K562 (cell line): ENCODE measurements around the gene GTF3C1. TPM values are rescaled to one million over a fixed set of nuclear protein-coding genes. Genes with fewer than 3 reads are reported as not detected.

ENCODE experiments used
- ATAC-seq: fragments of 200-7000 bp; cut with Tn5 transposase; 3 replicates; pipeline ENCODE4 v1.9.1; 2020; ENCODE audit warnings: moderate library complexity
- BruUV-seq: library from RNA; stranded (reverse); fragments of 400-500 nt; replicated peaks from 2 replicates; lab custom pipeline; 2021; lab: Mats Ljungman, UMichigan
- CTCF ChIA-PET: fragments of 300-600 bp; formaldehyde crosslinking; extraction: SDS; loops from one replicate; lab custom pipeline; 2021; ENCODE audit warnings: low intra/inter-chr PET ratio; lab: Yijun Ruan, JAX
- POLR2A ChIA-PET: fragments of 300-600, 350-650 bp; sonication (Branson Sonifier 250); formaldehyde crosslinking; extraction: SDS; loops from one replicate; lab custom pipeline; 2021; ENCODE audit warnings: antibody characterized with exemption, inconsistent platforms; lab: Yijun Ruan, JAX
- DNase-seq, 4 experiments: peaks; one replicate each; pipeline versions ENCODE4 v3.0.0 to v3.0.0-alpha.2; 2011 to 2018; ENCODE audit warnings: low spot score in 3 of 4, mixed read lengths in 3 of 4; ENCODE audit errors: extremely low read depth in 1 of 4
- FAIRE-seq: peaks from 2 replicates; lab custom pipeline; 2011; peaks lifted over from hg19 to GRCh38; lab: Jason Lieb, UNC
- H2AFZ ChIP-seq: 2 replicates; pipeline ENCODE4 v1.6.0; 2011; ENCODE audit warnings: low read depth, low read length, control low read depth, inconsistent platforms
- H3K27ac ChIP-seq: fragments of 200-600 bp; 3 replicates; pipeline ENCODE4 v1.8.0; 2011; ENCODE audit warnings: low read depth, mild to moderate bottlenecking, control low read depth, inconsistent platforms, low read length, moderate library complexity, mixed read lengths; ENCODE audit errors: extremely low read depth
- H3K27me3 ChIP-seq, 2 experiments: fragments of 300-600 bp in 1 of 2; 2 replicates in 1 of 2; 3 replicates in 1 of 2; pipeline versions ENCODE4 v1.6.0 to v1.8.0; 2011; ENCODE audit warnings: inconsistent platforms in 2 of 2, low read length in 2 of 2, mild to moderate bottlenecking in 1 of 2, mixed read lengths in 1 of 2, moderate library complexity in 1 of 2; ENCODE audit not compliant: control insufficient read depth in 2 of 2, insufficient read depth in 2 of 2
- H3K36me3 ChIP-seq: fragments of 300-600 bp; 3 replicates; pipeline ENCODE4 v1.8.0; 2011; ENCODE audit warnings: mild to moderate bottlenecking, low read length, inconsistent platforms; ENCODE audit not compliant: control insufficient read depth, insufficient read depth
- H3K4me1 ChIP-seq, 2 experiments: fragments of 200-600 bp in 1 of 2; replicated peaks in 1 of 2; 2 replicates in 1 of 2; 3 replicates in 1 of 2; pipeline versions ENCODE4 v1.5.1 to v1.8.0; 2011; ENCODE audit warnings: inconsistent platforms in 2 of 2, low read length in 2 of 2, mild to moderate bottlenecking in 1 of 2, mixed read lengths in 1 of 2, moderate library complexity in 1 of 2; ENCODE audit not compliant: control insufficient read depth in 2 of 2, insufficient read depth in 2 of 2
- H3K4me2 ChIP-seq: 2 replicates; pipeline ENCODE4 v1.6.1; 2011; ENCODE audit warnings: low read length, control low read depth, inconsistent platforms, mixed read lengths; ENCODE audit not compliant: insufficient read depth
- H3K4me3 ChIP-seq: fragments of 200-600 bp; sonication (generic), shearing (Covaris generic); 2 replicates; pipeline ENCODE4 v1.5.1; 2016; ENCODE audit warnings: control low read depth, inconsistent platforms
- H3K79me2 ChIP-seq: fragments of 200-600 bp; 3 replicates; pipeline ENCODE4 v1.8.0; 2011; ENCODE audit warnings: low read length, inconsistent platforms; ENCODE audit not compliant: control insufficient read depth, insufficient read depth
- H3K9ac ChIP-seq, 2 experiments: 2 replicates each; pipeline versions ENCODE4 v1.6.0 to v1.6.1; 2011; ENCODE audit warnings: low read depth in 2 of 2, low read length in 2 of 2, control low read depth in 1 of 2, inconsistent platforms in 1 of 2, mild to moderate bottlenecking in 1 of 2, mixed read lengths in 1 of 2; ENCODE audit not compliant: insufficient read depth in 1 of 2
- H3K9me1 ChIP-seq: one replicate; pipeline ENCODE4 v1.6.0; 2011; ENCODE audit warnings: inconsistent platforms, mild to moderate bottlenecking, low read length, moderate library complexity; ENCODE audit not compliant: control insufficient read depth, insufficient read depth
- H3K9me3 ChIP-seq: replicated peaks from 2 replicates; pipeline ENCODE4 v1.5.1; 2011; ENCODE audit warnings: low read depth, low read length, inconsistent platforms; ENCODE audit not compliant: control insufficient read depth, insufficient read depth
- H4K20me1 ChIP-seq: replicated peaks from 2 replicates; pipeline ENCODE4 v1.6.1; 2011; ENCODE audit warnings: low read length, inconsistent platforms, mixed read lengths; ENCODE audit not compliant: control insufficient read depth, insufficient read depth
- BDP1 ChIP-seq: IDR thresholded peaks from 3 replicates; pipeline ENCODE4 v1.6.1; 2011; ENCODE audit not compliant: insufficient read length, insufficient read depth
- BRD9 ChIP-seq: fragments of 450-650 bp; IDR thresholded peaks from 2 replicates; pipeline ENCODE4 v1.6.1; 2018; ENCODE audit warnings: low read depth; ENCODE audit not compliant: partially characterized antibody
- CBFA2T3 ChIP-seq: fragments of 450-650 bp; IDR thresholded peaks from 2 replicates; pipeline ENCODE4 v1.6.1; 2017
- E4F1 ChIP-seq: fragments of 250-450 bp; sonication (Bioruptor Pico); IDR thresholded peaks from 2 replicates; pipeline ENCODE4 v1.5.0; 2021; ENCODE audit warnings: mild to moderate bottlenecking, borderline replicate concordance
- IRF9 ChIP-seq: fragments of 450-650 bp; IDR thresholded peaks from 2 replicates; pipeline ENCODE4 v1.6.1; 2016; ENCODE audit warnings: missing biosample characterization, missing genetic modification characterization
- MBD2 ChIP-seq: sonication (generic); IDR thresholded peaks from 2 replicates; pipeline ENCODE4 v1.6.1; 2016; ENCODE audit warnings: low read depth, borderline replicate concordance
- NR3C1 ChIP-seq: sonication (generic); formaldehyde crosslinking; IDR thresholded peaks from 2 replicates; pipeline ENCODE4 v1.8.1; 2022; ENCODE audit warnings: missing genetic modification reagents
- POLR3G ChIP-seq: IDR thresholded peaks from 2 replicates; pipeline ENCODE4 v1.6.1; 2011; ENCODE audit not compliant: insufficient read length, insufficient replicate concordance; ENCODE audit errors: extremely low read depth
- PREB ChIP-seq: sonication (generic); formaldehyde crosslinking; IDR thresholded peaks from 2 replicates; pipeline ENCODE4 v1.8.1; 2023; ENCODE audit warnings: mild to moderate bottlenecking, missing genetic modification reagents
- SAFB ChIP-seq: fragments of 200-400 bp; formaldehyde crosslinking; IDR thresholded peaks from 2 replicates; pipeline ENCODE4 v1.6.1; 2017; ENCODE audit warnings: low read depth, low read length, borderline replicate concordance
- ZKSCAN3 ChIP-seq: fragments of 250-450 bp; sonication (Bioruptor Pico); IDR thresholded peaks from 2 replicates; pipeline ENCODE4 v1.4.0; 2020
- ZNF431 ChIP-seq: sonication (generic); formaldehyde crosslinking; IDR thresholded peaks from 2 replicates; pipeline ENCODE4 v1.8.0; 2022; ENCODE audit warnings: mild to moderate bottlenecking, missing genetic modification reagents
- ZNF644 ChIP-seq: fragments of 200-800 bp; sonication (Bioruptor generic); IDR thresholded peaks from 2 replicates; pipeline ENCODE4 v1.6.1; 2016; ENCODE audit warnings: low read depth, missing genetic modification characterization, missing compliant biosample characterization
- ZZZ3 ChIP-seq: fragments of 450-650 bp; IDR thresholded peaks from 2 replicates; pipeline ENCODE4 v1.6.1; 2016; ENCODE audit warnings: antibody characterized with exemption, mild to moderate bottlenecking, moderate library complexity
- WGBS: fragments of 100-300 bp; shearing (Covaris generic); methylation state at CpG from one replicate; pipeline ENCODE4 v1.1.6; 2016; ENCODE audit warnings: low coverage, mixed read lengths; ENCODE audit not compliant: insufficient coverage; ENCODE audit errors: missing lambda C conversion rate; 5-methylcytosine and 5-hydroxymethylcytosine counted together
- in situ Hi-C: fragments of 300-500 bp; cut with MboI; formaldehyde crosslinking; loops from 4 replicates; pipeline ENCODE4 v1.15.0; 2018; ENCODE audit warnings: inconsistent platforms, mixed read lengths
- intact Hi-C: fragments of 100-400 bp; cut with micrococcal nuclease; formaldehyde crosslinking; loops from 2 replicates; pipeline ENCODE4 v1.14.2; 2022
- polyA plus RNA-seq, 8 experiments: library from polyadenylated mRNA; depleted of rRNA in 4 of 8; stranded (reverse) in 5 of 8; unstranded in 3 of 8; fragments of >200 nt; fragmentation: Nextera tagmentation in 2 of 8; fragmentation: Illumina TruSeq in 1 of 8; extraction: Ambion mirVana in 2 of 8; extraction: Trizol in 1 of 8; gene quantifications; 2 replicates each; pipeline versions ENCODE4 v1.2.1 to v1.2.3, GENCODE V29; 2011 to 2014; ENCODE audit warnings: inconsistent platforms in 1 of 8, missing spikeins in 1 of 8
- total RNA-seq, 7 experiments: library from RNA; depleted of rRNA in 6 of 7; stranded (reverse); fragments of >200 nt in 6 of 7; fragmentation: Illumina TruSeq in 2 of 7; extraction: Trizol in 2 of 7; gene quantifications; 2 replicates each; pipeline versions ENCODE4 v1.2.1 to v1.2.3, GENCODE V29; 2011 to 2021; ENCODE audit warnings: low replicate concordance in 1 of 7
- TF ChIP-seq, protein P1 (sequence below): fragments of 450-650 bp; IDR thresholded peaks from 2 replicates; pipeline ENCODE4 v1.6.1; 2017; ENCODE audit warnings: mild to moderate bottlenecking, moderate library complexity

The GTF3C1 gene
- total and polyA plus RNA-seq, 9 of the 15 experiments (the other 6 are each of a cell fraction or from before 2014, with no cell fraction given), result 0.72 to 63.6 (median 30.9) TPM

DNA sequence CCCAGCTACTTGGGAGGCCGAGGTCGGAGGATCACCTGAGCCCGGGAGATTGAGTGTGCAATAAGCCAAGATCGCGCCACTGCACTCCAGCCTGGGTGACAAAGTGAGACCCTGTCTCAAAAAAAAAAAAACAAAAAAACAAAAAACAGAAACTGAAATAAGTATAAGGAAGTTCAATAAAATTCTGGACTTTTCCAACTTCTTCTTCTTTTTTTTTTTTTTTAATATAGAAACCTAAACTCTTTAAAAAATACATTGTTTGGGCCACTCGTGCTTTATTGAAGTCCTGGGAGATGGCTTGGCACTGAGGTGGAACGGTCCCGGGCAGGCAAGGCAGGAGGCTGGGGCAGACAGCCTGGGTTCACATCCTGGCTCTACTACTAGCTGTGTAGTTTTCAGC lies 37.0 kb upstream of the GTF3C1 start:
- FAIRE-seq (no peak), ATAC-seq (no peak), DNase-seq (no peak)
- no peaks in the 10 kb centered on the region for H3K79me2 ChIP-seq
- no peaks in the 10 kb centered on the region for H4K20me1 ChIP-seq
- H3K4me1 ChIP-seq, result no peaks in the 10 kb centered on the region
- no peak overlapping the region for H3K4me3 ChIP-seq
- WGBS, result 64% methylated on average over 8 of the region's 8 CpGs
- H3K27ac ChIP-seq, result no peak overlapping the region
- ChIA-PET POLR2A (interaction anchor here (0.5 kb wide), 1 partner anchor 9 kb away, joined by 3 read pairs; no protein-coding TSS in a partner anchor), CTCF (no interaction called here)
- H3K27me3 ChIP-seq, result no peaks in the 10 kb centered on the region
- no TSS peak for BruUV-seq
- intact Hi-C loops (no loop called here), in situ Hi-C loops (no loop called here)
- H3K9me1 ChIP-seq, result no peaks in the 10 kb centered on the region
- no peak for TF ChIP-seq ZNF431
- no peak for TF ChIP-seq IRF9 (tag)
- TF ChIP-seq BRD9, result no peak
- no peak for TF ChIP-seq E4F1
- TF ChIP-seq ZZZ3, result no peak
- TF ChIP-seq, protein P1, sequence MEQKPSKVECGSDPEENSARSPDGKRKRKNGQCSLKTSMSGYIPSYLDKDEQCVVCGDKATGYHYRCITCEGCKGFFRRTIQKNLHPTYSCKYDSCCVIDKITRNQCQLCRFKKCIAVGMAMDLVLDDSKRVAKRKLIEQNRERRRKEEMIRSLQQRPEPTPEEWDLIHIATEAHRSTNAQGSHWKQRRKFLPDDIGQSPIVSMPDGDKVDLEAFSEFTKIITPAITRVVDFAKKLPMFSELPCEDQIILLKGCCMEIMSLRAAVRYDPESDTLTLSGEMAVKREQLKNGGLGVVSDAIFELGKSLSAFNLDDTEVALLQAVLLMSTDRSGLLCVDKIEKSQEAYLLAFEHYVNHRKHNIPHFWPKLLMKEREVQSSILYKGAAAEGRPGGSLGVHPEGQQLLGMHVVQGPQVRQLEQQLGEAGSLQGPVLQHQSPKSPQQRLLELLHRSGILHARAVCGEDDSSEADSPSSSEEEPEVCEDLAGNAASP, result no peak
- TF ChIP-seq PREB (CRISPR knock-in tag), result no peak
- no peak for TF ChIP-seq MBD2
- no peak for TF ChIP-seq POLR3G
- no peak for TF ChIP-seq ZKSCAN3 (CRISPR knock-in tag)
- no peak for TF ChIP-seq BDP1
- TF ChIP-seq SAFB, result no peak
- no peak for TF ChIP-seq NR3C1 (CRISPR knock-in tag)
- no peak for TF ChIP-seq CBFA2T3
- no peak for TF ChIP-seq ZNF644 (tag)
- no peak overlapping the region for H3K9ac ChIP-seq
- H3K4me2 ChIP-seq, result no peak overlapping the region
- no peaks in the 10 kb centered on the region for H3K9me3 ChIP-seq
- H2AFZ ChIP-seq, result no peak overlapping the region
- no peaks in the 10 kb centered on the region for H3K36me3 ChIP-seq
